Transverse colon (tissue), 4 donors: ENCODE results near the gene LRRC4B.

Experiments
- EP300 ChIP-seq: sonication (generic); formaldehyde crosslinking; IDR thresholded peaks from one replicate; pipeline ENCODE4 v1.6.1; 2017; ENCODE audit warnings: antibody characterized with exemption, low read depth
- POLR2A ChIP-seq: fragments of 450-650 bp; IDR thresholded peaks from one replicate; pipeline ENCODE4 v1.6.1; 2016; ENCODE audit warnings: antibody characterized with exemption, mild to moderate bottlenecking, moderate library complexity
- POLR2AphosphoS5 ChIP-seq, 3 donors: sonication (generic); formaldehyde crosslinking; IDR thresholded peaks; one replicate each; pipeline ENCODE4 v1.6.1; 2016; ENCODE audit warnings: antibody characterized with exemption in 3 of 3
- TF ChIP-seq, protein P1 (sequence below), 5 experiments: fragments of 200-600 bp in 3 of 5; fragments of 450-650 bp in 2 of 5; sonication (generic) in 3 of 5; IDR thresholded peaks; 1 replicate in 2 of 5; 2 replicates in 3 of 5; pipeline ENCODE4 v1.5.1; 2016 to 2017; ENCODE audit warnings: antibody characterized with exemption in 5 of 5, inconsistent platforms in 3 of 5, mild to moderate bottlenecking in 2 of 5, moderate library complexity in 1 of 5

GRCh38 chr19:50590191-50590590 lies 22.0 kb upstream of the LRRC4B start:
- TF ChIP-seq POLR2A (no peak), POLR2AphosphoS5 (IDR thresholded peaks at IDR 0.05) (no peak), EP300 (no peak)
- TF ChIP-seq, protein P1, sequence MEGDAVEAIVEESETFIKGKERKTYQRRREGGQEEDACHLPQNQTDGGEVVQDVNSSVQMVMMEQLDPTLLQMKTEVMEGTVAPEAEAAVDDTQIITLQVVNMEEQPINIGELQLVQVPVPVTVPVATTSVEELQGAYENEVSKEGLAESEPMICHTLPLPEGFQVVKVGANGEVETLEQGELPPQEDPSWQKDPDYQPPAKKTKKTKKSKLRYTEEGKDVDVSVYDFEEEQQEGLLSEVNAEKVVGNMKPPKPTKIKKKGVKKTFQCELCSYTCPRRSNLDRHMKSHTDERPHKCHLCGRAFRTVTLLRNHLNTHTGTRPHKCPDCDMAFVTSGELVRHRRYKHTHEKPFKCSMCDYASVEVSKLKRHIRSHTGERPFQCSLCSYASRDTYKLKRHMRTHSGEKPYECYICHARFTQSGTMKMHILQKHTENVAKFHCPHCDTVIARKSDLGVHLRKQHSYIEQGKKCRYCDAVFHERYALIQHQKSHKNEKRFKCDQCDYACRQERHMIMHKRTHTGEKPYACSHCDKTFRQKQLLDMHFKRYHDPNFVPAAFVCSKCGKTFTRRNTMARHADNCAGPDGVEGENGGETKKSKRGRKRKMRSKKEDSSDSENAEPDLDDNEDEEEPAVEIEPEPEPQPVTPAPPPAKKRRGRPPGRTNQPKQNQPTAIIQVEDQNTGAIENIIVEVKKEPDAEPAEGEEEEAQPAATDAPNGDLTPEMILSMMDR (IDR thresholded peaks at IDR 0.05) = no peak
